Mesenchymal stem cell (in vitro differentiated cells and primary cell): ENCODE data around the gene ARVCF.

Experiments used
- DNase-seq: peaks from one replicate; pipeline ENCODE4 v3.0.0-alpha.2; 2013
- H2AFZ ChIP-seq: one replicate; pipeline ENCODE4 v1.6.1; 2013; ENCODE audit warnings: low read depth, mild to moderate bottlenecking, control low read depth, inconsistent platforms, low read length, moderate library complexity
- H2AK5ac ChIP-seq: 2 replicates; pipeline ENCODE4 v1.6.1; 2013; ENCODE audit warnings: low read length, moderate library complexity, mild to moderate bottlenecking, inconsistent platforms; ENCODE audit not compliant: severe bottlenecking
- H2BK120ac ChIP-seq: one replicate; pipeline ENCODE4 v1.6.1; 2013; ENCODE audit warnings: low read depth, mild to moderate bottlenecking, inconsistent platforms, low read length, moderate library complexity
- H2BK12ac ChIP-seq, 2 experiments: one replicate each; pipeline ENCODE4 v1.6.1; 2013; ENCODE audit warnings: inconsistent platforms in 2 of 2, low read length in 2 of 2, mild to moderate bottlenecking in 2 of 2, moderate library complexity in 2 of 2, control low read depth in 1 of 2
- H2BK15ac ChIP-seq: one replicate; pipeline ENCODE4 v1.6.1; 2013; ENCODE audit warnings: mild to moderate bottlenecking, low read depth, inconsistent platforms; ENCODE audit not compliant: poor library complexity, severe bottlenecking
- H2BK5ac ChIP-seq: 2 replicates; pipeline ENCODE4 v1.6.1; 2013; ENCODE audit warnings: low read depth, mild to moderate bottlenecking, low read length, control low read depth, inconsistent platforms; ENCODE audit not compliant: poor library complexity, severe bottlenecking
- H3K14ac ChIP-seq, 2 experiments: one replicate each; pipeline ENCODE4 v1.6.1; 2013; ENCODE audit warnings: inconsistent platforms in 2 of 2, low read length in 2 of 2, control low read depth in 1 of 2, mild to moderate bottlenecking in 1 of 2, moderate library complexity in 1 of 2
- H3K18ac ChIP-seq, 2 experiments: one replicate each; pipeline ENCODE4 v1.6.1; 2013; ENCODE audit warnings: inconsistent platforms in 2 of 2, low read length in 2 of 2, control low read depth in 1 of 2, low read depth in 1 of 2, mild to moderate bottlenecking in 1 of 2
- H3K23ac ChIP-seq, 2 experiments: one replicate each; pipeline ENCODE4 v1.6.1; 2013; ENCODE audit warnings: inconsistent platforms in 2 of 2, low read length in 2 of 2, mild to moderate bottlenecking in 2 of 2, moderate library complexity in 2 of 2, control low read depth in 1 of 2
- H3K27ac ChIP-seq: 2 replicates; pipeline ENCODE4 v1.5.1; 2013; ENCODE audit warnings: mild to moderate bottlenecking, moderate library complexity, low read length, control low read depth, inconsistent platforms; ENCODE audit not compliant: poor library complexity, severe bottlenecking
- H3K27me3 ChIP-seq, 2 experiments: 2 replicates each; pipeline versions ENCODE4 v1.6.1 to v1.7.0; 2013; ENCODE audit warnings: low read length in 2 of 2, mild to moderate bottlenecking in 2 of 2, moderate library complexity in 2 of 2, control low read depth in 1 of 2, inconsistent platforms in 1 of 2; ENCODE audit not compliant: control insufficient read depth in 1 of 2, insufficient read depth in 1 of 2
- H3K36me3 ChIP-seq, 2 experiments: 2 replicates each; pipeline versions ENCODE4 v1.6.1 to v1.7.0; 2013; ENCODE audit warnings: low read length in 2 of 2, control low read depth in 1 of 2, inconsistent platforms in 1 of 2, low read depth in 1 of 2, mild to moderate bottlenecking in 1 of 2; ENCODE audit not compliant: insufficient read depth in 2 of 2, control insufficient read depth in 1 of 2
- H3K4ac ChIP-seq, 2 experiments: one replicate each; pipeline ENCODE4 v1.6.1; 2013; ENCODE audit warnings: inconsistent platforms in 2 of 2, low read length in 2 of 2, mild to moderate bottlenecking in 2 of 2, moderate library complexity in 2 of 2, control low read depth in 1 of 2, low read depth in 1 of 2
- H3K4me1 ChIP-seq: 2 replicates; pipeline ENCODE4 v1.6.1; 2013; ENCODE audit warnings: low read depth, low read length, control low read depth; ENCODE audit not compliant: control insufficient read depth, insufficient read depth
- H3K4me2 ChIP-seq: 2 replicates; pipeline ENCODE4 v1.6.1; 2013; ENCODE audit warnings: low read length, mild to moderate bottlenecking, inconsistent platforms; ENCODE audit not compliant: poor library complexity, severe bottlenecking
- H3K4me3 ChIP-seq, 2 experiments: 2 replicates each; pipeline versions ENCODE4 v1.5.1 to v1.7.0; 2013; ENCODE audit warnings: low read length in 2 of 2, mild to moderate bottlenecking in 2 of 2, control low read depth in 1 of 2, low read depth in 1 of 2; ENCODE audit not compliant: insufficient read depth in 1 of 2
- H3K79me1 ChIP-seq: replicated peaks from 2 replicates; pipeline ENCODE4 v1.6.1; 2013; ENCODE audit warnings: mild to moderate bottlenecking, control low read depth, low read length, inconsistent platforms; ENCODE audit not compliant: poor library complexity, severe bottlenecking
- H3K9ac ChIP-seq: 2 replicates; pipeline ENCODE4 v1.7.0; 2013; ENCODE audit warnings: mild to moderate bottlenecking, low read length, moderate library complexity
- H3K9me3 ChIP-seq: 2 replicates; pipeline ENCODE4 v1.7.0; 2013; ENCODE audit warnings: mild to moderate bottlenecking, low read length; ENCODE audit not compliant: control insufficient read depth
- H4K8ac ChIP-seq: one replicate; pipeline ENCODE4 v1.6.1; 2013; ENCODE audit warnings: inconsistent platforms, mild to moderate bottlenecking, low read length, moderate library complexity
- H4K91ac ChIP-seq: one replicate; pipeline ENCODE4 v1.6.1; 2013; ENCODE audit warnings: mild to moderate bottlenecking, low read length, inconsistent platforms
- WGBS: methylation state at CpG from one replicate; pipeline ENCODE4 v1.1.7; 2013; ENCODE audit warnings: mixed read lengths; 5-methylcytosine and 5-hydroxymethylcytosine counted together

ARVCF gene

DNA sequence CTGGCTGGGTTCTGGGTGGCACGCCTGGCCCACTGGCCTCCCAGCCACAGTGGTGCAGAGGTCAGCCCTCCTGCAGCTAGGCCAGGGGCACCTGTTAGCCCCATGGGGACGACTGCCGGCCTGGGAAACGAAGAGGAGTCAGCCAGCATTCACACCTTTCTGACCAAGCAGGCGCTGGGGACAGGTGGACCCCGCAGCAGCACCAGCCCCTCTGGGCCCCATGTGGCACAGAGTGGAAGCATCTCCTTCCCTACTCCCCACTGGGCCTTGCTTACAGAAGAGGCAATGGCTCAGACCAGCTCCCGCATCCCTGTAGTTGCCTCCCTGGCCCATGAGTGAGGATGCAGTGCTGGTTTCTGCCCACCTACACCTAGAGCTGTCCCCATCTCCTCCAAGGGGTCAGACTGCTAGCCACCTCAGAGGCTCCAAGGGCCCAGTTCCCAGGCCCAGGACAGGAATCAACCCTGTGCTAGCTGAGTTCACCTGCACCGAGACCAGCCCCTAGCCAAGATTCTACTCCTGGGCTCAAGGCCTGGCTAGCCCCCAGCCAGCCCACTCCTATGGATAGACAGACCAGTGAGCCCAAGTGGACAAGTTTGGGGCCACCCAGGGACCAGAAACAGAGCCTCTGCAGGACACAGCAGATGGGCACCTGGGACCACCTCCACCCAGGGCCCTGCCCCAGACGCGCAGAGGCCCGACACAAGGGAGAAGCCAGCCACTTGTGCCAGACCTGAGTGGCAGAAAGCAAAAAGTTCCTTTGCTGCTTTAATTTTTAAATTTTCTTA lies 47.3 kb downstream of the ARVCF start:
- H3K4ac ChIP-seq, result no peak overlapping the region
- no peak overlapping the region for H3K14ac ChIP-seq
- no peak overlapping the region for H2BK120ac ChIP-seq
- H3K18ac ChIP-seq, result no peak overlapping the region
- no peak overlapping the region for H4K8ac ChIP-seq
- H3K79me1 ChIP-seq, result no peaks in the 10 kb centered on the region
- H3K9me3 ChIP-seq, result no peaks in the 10 kb centered on the region
- H3K4me2 ChIP-seq, result no peak overlapping the region
- H3K27ac ChIP-seq, result no peak overlapping the region
- H2BK12ac ChIP-seq, result no peak overlapping the region
- no peaks in the 10 kb centered on the region for H3K27me3 ChIP-seq
- H4K91ac ChIP-seq, result no peak overlapping the region
- no peak for DNase-seq
- H2AFZ ChIP-seq, result no peak overlapping the region
- H3K4me1 ChIP-seq, result peaks cover 9% of the 10 kb centered on the region
- H3K36me3 ChIP-seq, result peaks cover 41 to 80% of the 10 kb centered on the region in 2 experiments
- no peak overlapping the region for H3K4me3 ChIP-seq
- no peak overlapping the region for H3K23ac ChIP-seq
- WGBS, result 83% methylated on average over 11 of the region's 11 CpGs
- H2AK5ac ChIP-seq, result no peak overlapping the region
- no peak overlapping the region for H3K9ac ChIP-seq
- H2BK15ac ChIP-seq, result no peak overlapping the region
- no peak overlapping the region for H2BK5ac ChIP-seq

DNA sequence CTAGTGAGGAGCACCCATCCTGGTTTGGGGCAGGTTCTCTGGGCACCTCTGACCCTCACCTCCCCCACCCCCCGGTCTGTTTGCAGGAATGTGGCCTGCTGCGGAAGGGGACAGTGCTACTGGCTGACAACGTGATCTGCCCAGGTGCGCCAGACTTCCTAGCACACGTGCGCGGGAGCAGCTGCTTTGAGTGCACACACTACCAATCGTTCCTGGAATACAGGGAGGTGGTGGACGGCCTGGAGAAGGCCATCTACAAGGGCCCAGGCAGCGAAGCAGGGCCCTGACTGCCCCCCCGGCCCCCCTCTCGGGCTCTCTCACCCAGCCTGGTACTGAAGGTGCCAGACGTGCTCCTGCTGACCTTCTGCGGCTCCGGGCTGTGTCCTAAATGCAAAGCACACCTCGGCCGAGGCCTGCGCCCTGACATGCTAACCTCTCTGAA lies 48.2 kb downstream of the ARVCF start:
- WGBS, result 88% methylated on average over 15 of the region's 18 CpGs
- Histone ChIP-seq H3K4me1 (peaks cover 7% of the 10 kb centered on the region), H3K18ac (no peak overlapping the region), H3K27ac (no peak overlapping the region), H4K91ac (no peak overlapping the region), H3K9me3 (no peaks in the 10 kb centered on the region), H3K27me3 (no peaks in the 10 kb centered on the region), H3K4me2 (no peak overlapping the region), H3K4ac (no peak overlapping the region), H2BK120ac (no peak overlapping the region), H3K79me1 (no peaks in the 10 kb centered on the region), H2AFZ (no peak overlapping the region), H3K4me3 (no peak overlapping the region), H3K36me3 (peaks cover 50 to 80% of the 10 kb centered on the region in 2 experiments), H2BK15ac (no peak overlapping the region), H4K8ac (peak overlapping the region; percentile 35), H3K23ac (no peak overlapping the region), H2BK5ac (no peak overlapping the region), H3K14ac (no peak overlapping the region), H3K9ac (no peak overlapping the region), H2AK5ac (no peak overlapping the region), H2BK12ac (no peak overlapping the region)
- DNase-seq, result no peak

DNA sequence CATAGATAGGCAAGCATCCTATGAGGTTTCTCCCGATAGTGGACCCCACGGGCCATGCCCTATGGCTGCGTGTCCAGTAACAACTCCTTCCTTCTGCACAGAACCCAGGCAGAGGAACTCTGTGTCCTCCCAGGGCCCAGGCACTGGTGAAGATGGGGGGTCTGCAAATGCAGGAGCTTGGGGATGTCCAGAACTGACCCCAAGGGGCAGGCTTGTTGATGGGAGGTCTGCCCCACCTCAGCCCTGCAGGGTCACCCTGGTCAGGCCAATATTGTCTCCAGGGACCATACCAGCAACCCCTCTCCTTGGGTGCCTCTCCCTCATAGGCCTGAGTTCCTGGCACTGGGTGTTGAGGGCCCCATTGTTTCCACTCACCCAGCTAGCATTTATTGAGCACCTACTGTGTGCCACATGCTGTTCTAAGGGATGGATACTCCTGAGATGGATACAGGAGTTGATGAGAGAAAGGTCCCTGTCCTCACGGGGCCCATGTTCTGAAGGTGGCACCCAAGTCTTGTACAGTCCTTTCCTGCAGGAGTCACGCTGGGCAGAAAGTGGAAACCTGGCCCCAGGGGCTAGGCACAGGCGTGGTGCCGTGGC lies 48.7 kb downstream of the ARVCF start:
- no peak overlapping the region for H3K23ac ChIP-seq
- no peak overlapping the region for H3K18ac ChIP-seq
- peaks cover 50 to 76% of the 10 kb centered on the region in 2 experiments for H3K36me3 ChIP-seq
- H3K79me1 ChIP-seq, result no peaks in the 10 kb centered on the region
- no peaks in the 10 kb centered on the region for H3K9me3 ChIP-seq
- no peaks in the 10 kb centered on the region for H3K27me3 ChIP-seq
- H4K8ac ChIP-seq, result no peak overlapping the region
- H2BK15ac ChIP-seq, result no peak overlapping the region
- H2AFZ ChIP-seq, result no peak overlapping the region
- 99% methylated on average over 7 of the region's 7 CpGs for WGBS
- no peak overlapping the region for H3K4me3 ChIP-seq
- H4K91ac ChIP-seq, result no peak overlapping the region
- H3K4ac ChIP-seq, result no peak overlapping the region
- no peak overlapping the region for H2AK5ac ChIP-seq
- no peak overlapping the region for H3K9ac ChIP-seq
- no peak overlapping the region for H3K14ac ChIP-seq
- H3K4me2 ChIP-seq, result no peak overlapping the region
- H2BK5ac ChIP-seq, result no peak overlapping the region
- no peak for DNase-seq
- H2BK12ac ChIP-seq, result no peak overlapping the region
- H3K27ac ChIP-seq, result no peak overlapping the region
- H2BK120ac ChIP-seq, result no peak overlapping the region
- peaks cover 12% of the 10 kb centered on the region for H3K4me1 ChIP-seq

DNA sequence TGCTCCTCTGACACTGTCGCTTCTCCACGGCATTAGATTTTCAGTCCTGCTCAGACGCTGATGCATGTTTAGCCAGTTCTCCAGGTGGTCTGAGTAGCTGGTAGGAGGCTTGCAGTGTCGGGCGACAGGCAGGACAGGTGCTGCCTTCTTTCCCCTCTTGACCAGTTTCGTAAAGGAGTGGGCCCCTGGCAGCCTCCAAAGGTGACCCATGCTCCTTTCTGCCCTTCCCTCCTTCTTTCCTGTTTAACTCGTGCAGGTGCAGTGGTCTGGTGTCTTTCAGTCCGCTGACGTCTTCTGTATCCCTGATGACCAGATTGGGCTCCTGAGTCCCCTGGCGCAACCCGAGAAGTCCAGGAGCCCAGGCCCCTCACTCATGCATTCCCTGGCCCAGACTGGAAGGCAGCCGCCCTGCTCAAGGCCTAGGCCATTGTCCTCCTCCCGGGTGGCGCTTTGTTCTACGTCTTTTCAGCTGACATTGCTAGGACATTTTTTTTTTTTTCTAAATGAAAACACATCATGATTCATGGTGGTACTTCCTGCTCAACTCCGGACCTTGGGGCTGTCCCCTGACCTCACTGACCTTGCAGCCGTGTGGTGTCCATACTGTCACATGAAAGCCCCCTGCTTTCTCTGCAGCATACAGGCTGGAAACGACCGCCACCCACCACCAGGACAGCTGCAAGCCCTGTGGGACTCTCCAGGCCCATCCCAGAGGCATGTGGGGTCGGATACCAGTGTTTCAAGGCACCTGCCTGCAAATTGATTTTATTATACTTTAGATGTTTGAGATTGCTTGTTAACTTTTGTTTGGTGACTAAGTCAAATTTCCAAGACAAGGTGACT lies 49.5 kb downstream of the ARVCF start:
- 72% methylated on average over 19 of the region's 20 CpGs for WGBS
- no peak overlapping the region for H3K27ac ChIP-seq
- no peak overlapping the region for H2AFZ ChIP-seq
- no peak overlapping the region for H2BK15ac ChIP-seq
- H2AK5ac ChIP-seq, result no peak overlapping the region
- H4K91ac ChIP-seq, result no peak overlapping the region
- no peak overlapping the region for H3K4me2 ChIP-seq
- no peak overlapping the region for H2BK5ac ChIP-seq
- H3K9me3 ChIP-seq, result no peaks in the 10 kb centered on the region
- no peak overlapping the region for H3K4ac ChIP-seq
- no peak overlapping the region for H2BK12ac ChIP-seq
- H3K9ac ChIP-seq, result no peak overlapping the region
- peaks cover 20% of the 10 kb centered on the region for H3K4me1 ChIP-seq
- H3K14ac ChIP-seq, result no peak overlapping the region
- no peak overlapping the region for H3K23ac ChIP-seq
- no peak overlapping the region for H3K18ac ChIP-seq
- no peak overlapping the region for H4K8ac ChIP-seq
- no peaks in the 10 kb centered on the region for H3K79me1 ChIP-seq
- no peak overlapping the region for H3K4me3 ChIP-seq
- no peak overlapping the region for H2BK120ac ChIP-seq
- H3K36me3 ChIP-seq, result peaks cover 45 to 68% of the 10 kb centered on the region in 2 experiments
- no peak for DNase-seq
- H3K27me3 ChIP-seq, result no peaks in the 10 kb centered on the region
